ENCODE measurements around the gene KIF1C.

The KIF1C gene

GRCh38 chr17:5014357-5014756 is 16.6 kb downstream of the KIF1C start:
- no peak for TF ChIP-seq CTCF (IDR thresholded peaks at IDR 0.05; ENCODE audit: control insufficient read depth, insufficient read depth, low read depth, low read length, missing control alignments)
- no peak for DNase-seq (ENCODE audit: low read depth)
- H3K4me3 ChIP-seq (ENCODE audit: control insufficient read depth, low read depth, low read length): no peak overlapping the region

DNA sequence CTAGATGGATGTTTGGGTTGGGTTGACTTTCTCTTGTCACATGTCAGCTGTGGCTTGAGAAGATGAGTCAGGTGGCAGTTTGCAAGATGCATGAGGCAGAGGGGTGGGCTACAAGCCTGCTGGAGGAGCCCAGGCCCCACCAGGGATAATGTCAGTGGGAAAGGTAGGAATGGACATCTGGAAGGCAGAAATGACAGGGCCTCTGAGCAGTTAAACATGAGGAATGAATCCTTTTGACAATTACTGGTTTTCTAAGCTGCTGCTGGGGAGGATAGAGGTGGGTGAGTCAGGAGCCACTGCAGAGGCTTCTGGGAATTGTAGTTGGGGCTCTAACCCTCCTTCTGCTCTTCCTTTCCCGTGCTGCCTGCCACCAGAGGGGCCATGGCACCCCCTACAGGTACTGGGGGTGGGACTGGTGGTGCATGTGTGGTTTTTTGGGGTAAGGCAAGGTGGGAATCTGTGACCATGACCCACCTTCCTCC is 21.8 kb downstream of the KIF1C start:
- no peak for TF ChIP-seq CTCF (IDR thresholded peaks at IDR 0.05; ENCODE audit: control insufficient read depth, insufficient read depth, low read depth, low read length, missing control alignments)
- DNase-seq (ENCODE audit: low read depth): no peak
- no peak overlapping the region for H3K4me3 ChIP-seq (ENCODE audit: control insufficient read depth, low read depth, low read length)

- H3K4me3 ChIP-seq (ENCODE audit: control insufficient read depth, low read depth, low read length): no peak overlapping the region
- DNase-seq (ENCODE audit: low read depth): no peak
- no peak for TF ChIP-seq CTCF (IDR thresholded peaks at IDR 0.05; ENCODE audit: control insufficient read depth, insufficient read depth, low read depth, low read length, missing control alignments)
Measured at GRCh38 chr17:5020502-5021023, 22.8 kb downstream of the KIF1C start.

- DNase-seq (ENCODE audit: low read depth): no peak
Measured at GRCh38 chr17:5022171-5022711, 24.5 kb downstream of the KIF1C start.

GRCh38 chr17:5023588-5024147 is 25.9 kb downstream of the KIF1C start:
- no peak for TF ChIP-seq CTCF (IDR thresholded peaks at IDR 0.05; ENCODE audit: control insufficient read depth, insufficient read depth, low read depth, low read length, missing control alignments)
- no peak for DNase-seq (ENCODE audit: low read depth)
- H3K4me3 ChIP-seq (ENCODE audit: control insufficient read depth, low read depth, low read length): no peak overlapping the region

More at GRCh38 chr17:5022171-5022711, 24.5 kb downstream of the KIF1C start:
- no peak for TF ChIP-seq CTCF (IDR thresholded peaks at IDR 0.05; ENCODE audit: control insufficient read depth, insufficient read depth, low read depth, low read length, missing control alignments)
- no peak overlapping the region for H3K4me3 ChIP-seq (ENCODE audit: control insufficient read depth, low read depth, low read length)

GRCh38 chr17:5024604-5025003 is 26.9 kb downstream of the KIF1C start:
- no peak overlapping the region for H3K4me3 ChIP-seq (ENCODE audit: control insufficient read depth, low read depth, low read length)
- TF ChIP-seq CTCF (IDR thresholded peaks at IDR 0.05; ENCODE audit: control insufficient read depth, insufficient read depth, low read depth, low read length, missing control alignments): no peak
- no peak for DNase-seq (ENCODE audit: low read depth)

Data from AG09309 (cell line).